Activated CD4-positive, alpha-beta T cell treated with anti-CD3 and anti-CD28 coated beads for 36 hours (primary cell): Measurements from ENCODE around the gene LMX1A. TPM values are rescaled to one million over a fixed set of nuclear protein-coding genes. Genes with fewer than 3 reads are reported as not detected.

Source experiments
- ATAC-seq: fragments of 200-7000 bp; cut with Tn5 transposase; one replicate; pipeline ENCODE4 v1.10.0; 2021; ENCODE audit warnings: mild to moderate bottlenecking, moderate library complexity
- CTCF ChIA-PET: fragments of 350-600 bp; sonication (Branson Sonifier 250); formaldehyde crosslinking; loops from one replicate; lab custom pipeline; 2021; ENCODE audit warnings: antibody characterized with exemption; lab: Charles Lee
- POLR2A ChIA-PET: fragments of 350-600 bp; sonication (Branson Sonifier 250); formaldehyde crosslinking; loops from one replicate; lab custom pipeline; 2021; ENCODE audit warnings: antibody characterized with exemption, inconsistent platforms; lab: Charles Lee
- DNase-seq: peaks from one replicate; pipeline ENCODE4 v3.0.0-alpha.2; 2020
- H3K27ac Mint-ChIP-seq: one replicate; pipeline ENCODE4 v1.8.0; 2021; ENCODE audit warnings: mixed read lengths
- H3K27me3 Mint-ChIP-seq: one replicate; pipeline ENCODE4 v1.8.0; 2021; ENCODE audit warnings: mixed read lengths
- H3K36me3 Mint-ChIP-seq: one replicate; pipeline ENCODE4 v1.8.0; 2021; ENCODE audit warnings: low read depth, mixed read lengths
- H3K4me1 Mint-ChIP-seq: one replicate; pipeline ENCODE4 v1.8.0; 2021; ENCODE audit warnings: mixed read lengths
- H3K4me3 Mint-ChIP-seq: one replicate; pipeline ENCODE4 v1.8.0; 2021; ENCODE audit warnings: mild to moderate bottlenecking, moderate library complexity, mixed read lengths
- H3K9me3 Mint-ChIP-seq: one replicate; pipeline ENCODE4 v1.8.0; 2021; ENCODE audit warnings: low read depth, mixed read lengths
- intact Hi-C, 2 experiments: fragments of 100-400 bp; cut with DNase I in 1 of 2; cut with micrococcal nuclease in 1 of 2; formaldehyde crosslinking; loops; one replicate each; pipeline versions ENCODE4 v1.14.2 to v1.15.1; 2022 to 2024; cut with DNase I, micrococcal nuclease
- total RNA-seq, 2 experiments: library from RNA; stranded (reverse); gene quantifications; one replicate each; pipeline ENCODE4 v1.2.3, GENCODE V29; 2021

LMX1A gene
- total RNA-seq = not detected

GRCh38 chr1:165355977-165356811 is at the start of gene LMX1A:
Gene LMX1A (minus strand): TSS chr1:165356715. CDS start chr1:165355559, 1,156 bp downstream.
- intact Hi-C loops = loop anchor here in 1 of 2 experiments (10.0 kb wide), 1 partner anchor 121 kb away; no protein-coding TSS in a partner anchor
- ChIA-PET POLR2A (interaction anchor here (0.6 kb wide), 1 partner anchor 397 kb away, joined by 5 read pairs; no protein-coding TSS in a partner anchor), CTCF (interaction anchor here (0.6 to 7.4 kb wide), 2 partner anchors 12 to 113 kb away, joined by 3 to 56 read pairs; no protein-coding TSS in a partner anchor)
- H3K4me3 Mint-ChIP-seq = no peak within 1 kb of the TSS
- no peak within 1 kb of the TSS for H3K27ac Mint-ChIP-seq
- DNase-seq (no peak), ATAC-seq (no peak)
- peaks cover 12% of the 10 kb centered on the region for H3K4me1 Mint-ChIP-seq
- H3K36me3 Mint-ChIP-seq = no peaks in the 10 kb centered on the region
- H3K27me3 Mint-ChIP-seq = peaks cover 63% of the 10 kb centered on the region
- H3K9me3 Mint-ChIP-seq = no peaks in the 10 kb centered on the region

GRCh38 chr1:165403835-165404482 is 47.4 kb upstream of the LMX1A start:
- ChIA-PET CTCF (interaction anchor here (0.7 to 3.9 kb wide), 15 partner anchors 9 to 679 kb away, joined by 3 to 26 read pairs (median 4); partner anchors contain the start of gene TMCO1), POLR2A (no interaction called here)
- Mint-ChIP-seq H3K36me3 (no peaks in the 10 kb centered on the region), H3K4me1 (no peaks in the 10 kb centered on the region), H3K27me3 (peaks cover 34% of the 10 kb centered on the region), H3K9me3 (no peaks in the 10 kb centered on the region), H3K27ac (no peak overlapping the region), H3K4me3 (no peak overlapping the region)
- intact Hi-C loops = loop anchor here (1.0 kb wide), 1 partner anchor 189 kb away; no protein-coding TSS in a partner anchor
- DNase-seq (peak; percentile 58), ATAC-seq (peak; percentile 83)

GRCh38 chr1:165402517-165403111 is 46.1 kb upstream of the LMX1A start:
- ChIA-PET CTCF (interaction anchor here (0.7 to 3.9 kb wide), 8 partner anchors 20 to 366 kb away, joined by 3 to 26 read pairs (median 3); partner anchors contain the start of gene TMCO1), POLR2A (no interaction called here)
- Mint-ChIP-seq H3K27me3 (peaks cover 27% of the 10 kb centered on the region), H3K9me3 (no peaks in the 10 kb centered on the region), H3K4me3 (no peak overlapping the region), H3K36me3 (no peaks in the 10 kb centered on the region), H3K27ac (no peak overlapping the region), H3K4me1 (no peaks in the 10 kb centered on the region)
- ATAC-seq = no peak
- intact Hi-C loops = no loop called here
- no peak for DNase-seq

GRCh38 chr1:165397944-165398343 is 41.4 kb upstream of the LMX1A start:
- intact Hi-C loops = no loop called here
- Mint-ChIP-seq H3K36me3 (no peaks in the 10 kb centered on the region), H3K4me3 (no peak overlapping the region), H3K27ac (no peak overlapping the region), H3K9me3 (no peaks in the 10 kb centered on the region), H3K4me1 (peaks cover 7% of the 10 kb centered on the region), H3K27me3 (peaks cover 40% of the 10 kb centered on the region)
- ATAC-seq (peak; percentile 84), DNase-seq (peak; percentile 40)
- POLR2A ChIA-PET = interaction anchor here (0.7 kb wide), 1 partner anchor 188 kb away, joined by 3 read pairs; no protein-coding TSS in a partner anchor
- CTCF ChIA-PET = interaction anchor here (1.4 to 1.9 kb wide), 2 partner anchors 194 to 196 kb away, joined by 5 to 11 read pairs; no protein-coding TSS in a partner anchor

DNA sequence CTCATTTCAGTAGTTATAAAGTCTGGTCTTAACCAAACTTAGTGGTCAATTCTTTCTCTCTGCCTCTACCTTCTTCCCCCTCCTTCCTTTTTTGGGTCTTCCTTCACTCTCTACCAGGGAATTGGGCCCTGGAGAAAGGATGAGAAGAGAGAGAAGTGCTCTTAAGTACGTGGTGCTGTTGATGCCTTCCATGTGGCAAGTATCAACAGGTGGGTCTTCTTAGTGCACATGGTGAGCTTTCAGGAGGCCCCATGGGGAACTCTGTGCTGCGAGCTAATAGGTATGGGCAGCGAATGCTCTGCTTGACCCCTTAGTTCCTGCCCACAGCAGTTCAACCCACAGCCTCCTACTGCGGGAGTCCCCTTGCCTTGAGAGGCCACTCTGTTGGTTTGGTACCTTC is 39.4 kb upstream of the LMX1A start:
- Mint-ChIP-seq H3K27me3 (peaks cover 59% of the 10 kb centered on the region), H3K27ac (no peak overlapping the region)

DNA sequence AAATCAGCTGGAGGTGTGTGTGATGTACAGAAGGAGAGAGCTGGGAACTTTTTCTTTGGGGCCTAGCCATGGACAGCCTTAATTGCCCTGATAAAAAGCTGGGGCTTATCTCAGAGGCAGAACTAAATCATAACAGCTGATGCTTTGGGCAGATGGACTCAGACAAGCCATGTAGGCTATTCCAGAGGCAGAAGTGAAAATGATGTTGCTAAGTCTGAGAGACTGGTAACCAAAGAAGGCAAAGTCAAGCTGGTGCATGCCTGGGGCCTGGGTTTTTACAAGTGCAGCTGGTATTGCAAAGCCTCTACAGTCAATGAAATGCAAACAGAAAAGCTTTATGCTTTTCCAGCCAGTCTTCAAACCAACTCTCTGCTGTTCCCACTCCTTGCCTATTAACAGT is 39.0 kb upstream of the LMX1A start:
- Mint-ChIP-seq H3K9me3 (no peaks in the 10 kb centered on the region), H3K4me1 (peaks cover 12% of the 10 kb centered on the region), H3K27me3 (peaks cover 61% of the 10 kb centered on the region), H3K4me3 (no peak overlapping the region), H3K27ac (no peak overlapping the region), H3K36me3 (no peaks in the 10 kb centered on the region)
- DNase-seq (no peak), ATAC-seq (no peak)
- ChIA-PET POLR2A (no interaction called here), CTCF (interaction anchor here (0.6 to 6.4 kb wide), 7 partner anchors 8 to 1090 kb away, joined by 3 to 150 read pairs (median 4); no protein-coding TSS in a partner anchor)
- intact Hi-C loops = no loop called here

More for the DNA sequence above, 39.4 kb upstream of the LMX1A start:
- H3K4me3 Mint-ChIP-seq = no peak overlapping the region
- no peaks in the 10 kb centered on the region for H3K36me3 Mint-ChIP-seq
- ATAC-seq (no peak), DNase-seq (no peak)
- POLR2A ChIA-PET = no interaction called here
- CTCF ChIA-PET = interaction anchor here (0.6 to 6.4 kb wide), 7 partner anchors 7 to 1089 kb away, joined by 3 to 150 read pairs (median 4); no protein-coding TSS in a partner anchor
- intact Hi-C loops = no loop called here
- H3K9me3 Mint-ChIP-seq = no peaks in the 10 kb centered on the region
- peaks cover 12% of the 10 kb centered on the region for H3K4me1 Mint-ChIP-seq

DNA sequence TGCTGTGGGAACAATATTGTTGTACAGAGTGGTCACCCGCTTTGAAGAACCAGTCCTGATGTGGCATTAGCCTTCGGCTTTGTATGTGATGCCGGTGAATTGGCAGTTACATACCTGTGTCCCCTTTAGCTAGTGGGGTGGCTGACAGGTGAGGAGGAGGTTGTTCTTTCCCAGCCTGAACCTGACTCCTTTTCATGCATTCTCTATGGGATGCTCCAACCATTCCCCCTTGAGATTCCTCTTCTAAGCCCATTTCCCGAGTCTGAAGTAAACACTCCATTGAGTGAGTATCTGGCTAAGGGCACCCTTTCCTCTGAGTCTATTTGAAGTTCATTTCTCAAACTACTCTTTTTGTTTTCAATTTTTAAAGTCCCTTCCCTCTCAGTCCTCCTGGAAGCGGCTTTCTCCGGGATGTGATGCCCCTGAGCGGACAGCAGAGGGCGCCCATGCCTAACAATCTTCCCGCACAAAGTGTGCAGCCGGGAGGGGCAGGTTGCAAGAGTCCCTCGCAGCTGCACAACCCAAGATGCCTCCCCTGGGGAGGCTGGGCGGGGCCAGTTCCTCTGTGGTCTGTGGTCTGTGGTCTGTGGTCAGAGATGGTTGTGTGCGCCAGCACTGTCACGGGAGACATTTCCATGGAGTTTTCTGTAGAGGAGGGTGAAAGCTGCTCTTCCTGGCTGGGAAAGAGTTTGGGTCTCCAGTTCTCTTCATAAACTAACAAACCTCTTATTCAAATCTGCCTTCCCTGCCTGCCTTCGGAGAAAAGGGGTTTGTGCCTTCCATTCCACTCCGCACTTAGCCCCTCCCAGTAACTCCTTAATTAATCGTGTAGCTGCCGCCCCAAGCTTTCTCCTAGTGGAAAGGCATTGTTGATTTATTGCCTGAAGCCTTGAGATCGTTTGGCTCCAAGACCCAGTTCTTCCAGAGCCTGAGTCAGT is 36.4 kb upstream of the LMX1A start:
- Mint-ChIP-seq H3K4me3 (peak overlapping the region; percentile 62), H3K9me3 (no peaks in the 10 kb centered on the region), H3K4me1 (peaks cover 15% of the 10 kb centered on the region), H3K27me3 (peaks cover 67% of the 10 kb centered on the region), H3K36me3 (no peaks in the 10 kb centered on the region), H3K27ac (peak overlapping the region; percentile 43)
- peak; percentile 95 for ATAC-seq
- intact Hi-C loops = loop anchor here (1.0 to 5.0 kb wide), 5 partner anchors 200 to 1099 kb away; partner anchors contain the start of gene ALDH9A1 (in 1 of the 2)
- POLR2A ChIA-PET = no interaction called here
- CTCF ChIA-PET = interaction anchor here (0.5 to 6.4 kb wide), 44 partner anchors 8 to 1135 kb away, joined by 3 to 150 read pairs (median 4); no protein-coding TSS in a partner anchor
- DNase-seq = peak; percentile 93

GRCh38 chr1:165389609-165390008 is 33.1 kb upstream of the LMX1A start:
- peaks cover 69% of the 10 kb centered on the region for H3K27me3 Mint-ChIP-seq
- ATAC-seq = peak; percentile 42
- H3K4me3 Mint-ChIP-seq = no peak overlapping the region
- ChIA-PET CTCF (interaction anchor here (0.7 to 3.2 kb wide), 6 partner anchors 16 to 206 kb away, joined by 3 to 21 read pairs (median 4); no protein-coding TSS in a partner anchor), POLR2A (no interaction called here)
- H3K4me1 Mint-ChIP-seq = peaks cover 15% of the 10 kb centered on the region
- intact Hi-C loops = loop anchor here in 1 of 2 experiments (5.0 kb wide), 1 partner anchor 1103 kb away; no protein-coding TSS in a partner anchor
- no peak for DNase-seq
- H3K9me3 Mint-ChIP-seq = no peaks in the 10 kb centered on the region
- H3K36me3 Mint-ChIP-seq = no peaks in the 10 kb centered on the region
- no peak overlapping the region for H3K27ac Mint-ChIP-seq

DNA sequence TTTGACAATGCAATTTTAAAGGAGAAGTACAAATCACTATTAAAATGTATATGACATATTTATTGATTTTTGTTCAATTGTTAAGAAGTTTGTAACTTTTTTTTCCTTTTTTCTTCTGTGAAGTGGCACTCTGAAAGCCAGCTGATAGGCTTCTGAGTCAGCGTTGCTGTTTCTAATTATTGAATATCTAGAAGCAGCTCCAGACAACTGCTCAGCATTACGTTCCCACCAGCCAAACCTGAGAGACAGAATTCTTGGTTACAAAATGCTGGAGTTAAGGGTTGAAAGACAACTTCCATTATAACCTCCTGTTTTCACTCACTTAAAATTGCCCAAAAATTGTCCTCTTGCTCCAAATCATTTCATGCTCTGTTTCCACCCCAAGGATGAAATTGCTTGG is 31.4 kb upstream of the LMX1A start:
- intact Hi-C loops = no loop called here
- H3K4me1 Mint-ChIP-seq = peaks cover 8% of the 10 kb centered on the region
- no peaks in the 10 kb centered on the region for H3K36me3 Mint-ChIP-seq
- CTCF ChIA-PET = interaction anchor here (0.7 to 3.2 kb wide), 3 partner anchors 20 to 205 kb away, joined by 3 to 21 read pairs (median 4); no protein-coding TSS in a partner anchor
- ATAC-seq (no peak), DNase-seq (no peak)
- H3K4me3 Mint-ChIP-seq = no peak overlapping the region
- H3K27me3 Mint-ChIP-seq = peaks cover 60% of the 10 kb centered on the region
- H3K27ac Mint-ChIP-seq = no peak overlapping the region
- H3K9me3 Mint-ChIP-seq = no peaks in the 10 kb centered on the region
- POLR2A ChIA-PET = no interaction called here

DNA sequence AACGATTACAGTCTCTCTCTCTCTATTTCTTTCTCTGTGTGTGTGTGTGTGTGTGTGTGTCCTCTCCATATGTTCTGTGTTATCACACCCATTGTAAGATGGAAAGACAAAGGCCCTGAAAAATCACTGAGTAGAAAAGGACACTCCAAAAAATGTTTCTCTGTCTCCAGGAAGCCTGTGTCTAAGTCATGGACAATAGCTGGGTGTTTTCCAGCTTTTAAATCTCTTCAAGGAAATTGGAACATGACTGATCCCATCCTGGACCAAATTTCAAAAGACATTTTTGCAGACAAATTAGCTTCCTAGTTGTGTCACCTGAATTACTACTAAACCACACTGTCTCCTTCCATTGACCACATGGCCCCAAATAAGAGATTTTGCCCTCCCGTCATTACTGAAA is 31.0 kb upstream of the LMX1A start:
- no peak for ATAC-seq
- intact Hi-C loops = no loop called here
- Mint-ChIP-seq H3K36me3 (no peaks in the 10 kb centered on the region), H3K4me1 (peaks cover 3% of the 10 kb centered on the region), H3K27ac (no peak overlapping the region), H3K9me3 (no peaks in the 10 kb centered on the region), H3K4me3 (no peak overlapping the region), H3K27me3 (peaks cover 58% of the 10 kb centered on the region)
- no peak for DNase-seq
- POLR2A ChIA-PET = no interaction called here
- CTCF ChIA-PET = interaction anchor here (0.9 to 3.2 kb wide), 2 partner anchors 20 to 205 kb away, joined by 4 to 21 read pairs; no protein-coding TSS in a partner anchor
